ENCODE data around the gene DACT3. TPM values are rescaled to one million over a fixed set of nuclear protein-coding genes. Genes with fewer than 3 reads are reported as not detected.

Gene DACT3
- 10.5 TPM for polyA plus RNA-seq (2013, experiment 1 of 2; ENCODE audit: insufficient read length)
- polyA plus RNA-seq (2013, experiment 2 of 2; ENCODE audit: insufficient read length) = 11.5 TPM

GRCh38 chr19:46661020-46661731, at the start of gene DACT3:
Gene DACT3, minus strand, starts transcription at chr19:46661182. Its CDS starts 118 bp downstream, at chr19:46661064.
- DNase-seq = peak; percentile 100

- no peak for DNase-seq
These were observed 49.7 kb upstream of the DACT3 start for GRCh38 chr19:46710687-46711086.

- DNase-seq = peak; percentile 40
These were observed 43.5 kb upstream of the DACT3 start for GRCh38 chr19:46704379-46705076.

GRCh38 chr19:46700704-46701103, 39.7 kb upstream of the DACT3 start:
- DNase-seq = no peak

- no peak for DNase-seq
These were observed 37.7 kb upstream of the DACT3 start for GRCh38 chr19:46698395-46699321.

- DNase-seq = peak; percentile 81
These were observed 36.4 kb upstream of the DACT3 start for GRCh38 chr19:46697204-46697960.

GRCh38 chr19:46696866-46697203, 35.9 kb upstream of the DACT3 start:
- no peak for DNase-seq

GRCh38 chr19:46696052-46696451, 35.1 kb upstream of the DACT3 start:
- DNase-seq = no peak

GRCh38 chr19:46693760-46694159, 32.8 kb upstream of the DACT3 start:
- no peak for DNase-seq

GRCh38 chr19:46692918-46693722, 32.1 kb upstream of the DACT3 start:
- DNase-seq = no peak

GRCh38 chr19:46691948-46692347, 31.0 kb upstream of the DACT3 start:
- no peak for DNase-seq

GRCh38 chr19:46691104-46691503, 30.1 kb upstream of the DACT3 start:
- DNase-seq = no peak

GRCh38 chr19:46689358-46689757, 28.4 kb upstream of the DACT3 start:
- DNase-seq = no peak

- no peak for DNase-seq
These were observed 26.6 kb upstream of the DACT3 start for GRCh38 chr19:46687438-46688145.

- no peak for DNase-seq
These were observed 24.2 kb upstream of the DACT3 start for GRCh38 chr19:46685189-46685588.

GRCh38 chr19:46678110-46678732, 17.2 kb upstream of the DACT3 start:
- peak; percentile 24 for DNase-seq

GRCh38 chr19:46674416-46675178, 13.6 kb upstream of the DACT3 start:
- no peak for DNase-seq

GRCh38 chr19:46670813-46671212, 9.8 kb upstream of the DACT3 start:
- peak; percentile 31 for DNase-seq

- DNase-seq = no peak
These were observed 7.7 kb upstream of the DACT3 start for GRCh38 chr19:46668662-46669061.

All from fibroblast of skin of scalp (primary cell).